ENCODE results near the gene PAPPA2.

The PAPPA2 gene

GRCh38 chr1:176504848-176505553 lies 42.0 kb downstream of the PAPPA2 start:
- DNase-seq = no peak

- DNase-seq = no peak
These were observed 50.0 kb downstream of the PAPPA2 start for GRCh38 chr1:176512966-176513365.

- DNase-seq = peak; percentile 60
These were observed 52.3 kb downstream of the PAPPA2 start for GRCh38 chr1:176515310-176515709.

- peak; percentile 18 for DNase-seq
These were observed 54.5 kb downstream of the PAPPA2 start for GRCh38 chr1:176517484-176517883.

GRCh38 chr1:176521211-176521610 lies 58.2 kb downstream of the PAPPA2 start:
- DNase-seq = no peak

GRCh38 chr1:176522310-176522845 lies 59.4 kb downstream of the PAPPA2 start:
- DNase-seq = no peak

- DNase-seq = no peak
These were observed 66.6 kb downstream of the PAPPA2 start for GRCh38 chr1:176529395-176530090.

- no peak for DNase-seq
These were observed 68.1 kb downstream of the PAPPA2 start for GRCh38 chr1:176531036-176531435.

- no peak for DNase-seq
These were observed 69.2 kb downstream of the PAPPA2 start for GRCh38 chr1:176531921-176532897.

GRCh38 chr1:176533020-176533419 lies 70.0 kb downstream of the PAPPA2 start:
- no peak for DNase-seq

GRCh38 chr1:176536588-176536987 lies 73.6 kb downstream of the PAPPA2 start:
- DNase-seq = no peak

GRCh38 chr1:176539018-176539417 lies 76.0 kb downstream of the PAPPA2 start:
- DNase-seq = no peak

GRCh38 chr1:176540428-176540827 lies 77.5 kb downstream of the PAPPA2 start:
- no peak for DNase-seq

- peak; percentile 26 for DNase-seq
These were observed 78.7 kb downstream of the PAPPA2 start for GRCh38 chr1:176541663-176542062.

- no peak for DNase-seq
These were observed 79.4 kb downstream of the PAPPA2 start for GRCh38 chr1:176542352-176542751.

- DNase-seq = no peak
These were observed 80.6 kb downstream of the PAPPA2 start for GRCh38 chr1:176543360-176544129.

- DNase-seq = no peak
These were observed 82.2 kb downstream of the PAPPA2 start for GRCh38 chr1:176545034-176545639.

GRCh38 chr1:176546825-176547224 lies 83.8 kb downstream of the PAPPA2 start:
- DNase-seq = no peak

GRCh38 chr1:176551146-176551545 lies 88.2 kb downstream of the PAPPA2 start:
- DNase-seq = no peak

GRCh38 chr1:176552217-176552991 lies 89.4 kb downstream of the PAPPA2 start:
- DNase-seq = no peak

- DNase-seq = no peak
These were observed 90.0 kb downstream of the PAPPA2 start for GRCh38 chr1:176552999-176553398.

Measured in fibroblast of skin of scalp (primary cell).